Endodermal cell (in vitro differentiated cells): ENCODE data around the gene ZCCHC10. TPM values are rescaled to one million over a fixed set of nuclear protein-coding genes. Genes with fewer than 3 reads are reported as not detected.

Experiments
- DNase-seq: peaks from one replicate; pipeline ENCODE4 v3.0.0-alpha.2; 2017
- H3K27ac ChIP-seq: 2 replicates; pipeline ENCODE4 v1.5.1; 2013; ENCODE audit warnings: mild to moderate bottlenecking, low read depth, low read length, moderate library complexity
- H3K27me3 ChIP-seq: 2 replicates; pipeline ENCODE4 v1.6.1; 2013; ENCODE audit warnings: mild to moderate bottlenecking, low read length, moderate library complexity; ENCODE audit not compliant: insufficient read depth, control insufficient read depth, poor library complexity, severe bottlenecking
- H3K36me3 ChIP-seq: 2 replicates; pipeline ENCODE4 v1.7.0; 2013; ENCODE audit warnings: mild to moderate bottlenecking, low read length, moderate library complexity; ENCODE audit not compliant: control insufficient read depth, insufficient read depth
- H3K4me1 ChIP-seq: one replicate; pipeline ENCODE4 v1.7.0; 2013; ENCODE audit warnings: low read length; ENCODE audit not compliant: control insufficient read depth, insufficient read depth
- H3K4me3 ChIP-seq: 2 replicates; pipeline ENCODE4 v1.5.1; 2013; ENCODE audit warnings: mild to moderate bottlenecking, low read length, moderate library complexity
- H3K9ac ChIP-seq: 2 replicates; pipeline ENCODE4 v1.6.1; 2013; ENCODE audit warnings: mild to moderate bottlenecking, low read length, moderate library complexity; ENCODE audit not compliant: poor library complexity, severe bottlenecking; ENCODE audit errors: extremely low read depth
- H3K9me3 ChIP-seq: 2 replicates; pipeline ENCODE4 v1.6.1; 2013; ENCODE audit warnings: mild to moderate bottlenecking, low read length, moderate library complexity; ENCODE audit not compliant: control insufficient read depth
- H3K27ac Mint-ChIP-seq: 2 replicates; pipeline ENCODE4 v1.8.0; 2020; ENCODE audit warnings: mixed read lengths
- H3K27me3 Mint-ChIP-seq: 2 replicates; pipeline ENCODE4 v1.8.0; 2021; ENCODE audit warnings: mild to moderate bottlenecking, mixed read lengths; ENCODE audit not compliant: insufficient read depth
- H3K36me3 Mint-ChIP-seq: 2 replicates; pipeline ENCODE4 v1.8.0; 2020; ENCODE audit warnings: low read depth, mixed read lengths
- H3K4me1 Mint-ChIP-seq: 2 replicates; pipeline ENCODE4 v1.8.0; 2020; ENCODE audit warnings: mixed read lengths
- H3K4me3 Mint-ChIP-seq: 2 replicates; pipeline ENCODE4 v1.8.0; 2020; ENCODE audit warnings: mild to moderate bottlenecking, moderate library complexity, mixed read lengths
- H3K9me3 Mint-ChIP-seq: 2 replicates; pipeline ENCODE4 v1.8.0; 2020; ENCODE audit warnings: mild to moderate bottlenecking, mixed read lengths
- WGBS, 2 experiments: methylation state at CpG; one replicate each; pipeline versions ENCODE4 v1.1.5 to v1.1.7; 2013; ENCODE audit warnings: missing lambda C conversion rate in 2 of 2, mixed read lengths in 1 of 2; ENCODE audit not compliant: insufficient coverage in 1 of 2, insufficient read length in 1 of 2; 5-methylcytosine and 5-hydroxymethylcytosine counted together
- total RNA-seq, 2 donors: library from RNA; stranded (reverse); fragmentation: NEBNext Ultra II Directional in 1 of 2; extraction: Animal tissue kit (Norgen Biotek cat#: 25700) in 1 of 2; gene quantifications; 2 replicates in 1 of 2; 3 replicates in 1 of 2; pipeline ENCODE4 v1.2.1, GENCODE V29; 2021
- TF ChIP-seq, protein P1 (sequence below): fragments of 200-600 bp; sonication (generic); conservative IDR thresholded peaks from 2 replicates; pipeline ENCODE4 v1.5.0; 2021; ENCODE audit warnings: antibody characterized with exemption, mild to moderate bottlenecking

The ZCCHC10 gene
- total RNA-seq, 2 donors from 2014 or later: 35.1 to 36.6 TPM

DNA sequence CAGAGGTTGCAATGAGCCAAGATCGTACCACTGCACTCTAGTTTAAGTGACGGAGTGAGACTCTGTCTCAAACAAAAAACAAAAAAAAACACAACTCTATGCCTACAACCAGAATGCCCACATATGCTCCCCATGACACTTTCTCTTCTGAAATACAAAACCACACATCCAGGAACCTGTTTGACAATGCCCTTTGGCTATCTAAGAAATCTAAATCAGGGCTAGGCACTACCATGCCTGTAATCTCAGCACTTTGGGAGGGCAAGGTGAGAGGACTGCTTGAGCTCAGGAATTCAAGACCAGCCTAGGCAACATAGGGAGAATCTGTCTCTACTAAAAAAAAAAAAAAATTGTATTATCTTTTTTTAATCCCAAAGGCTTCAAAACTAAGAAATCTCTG lies 73.5 kb downstream of the ZCCHC10 start:
- peaks cover 3% of the 10 kb centered on the region for H3K4me1 ChIP-seq
- Mint-ChIP-seq H3K36me3 (peaks cover 38% of the 10 kb centered on the region), H3K27me3 (no peaks in the 10 kb centered on the region), H3K27ac (no peak overlapping the region), H3K9me3 (peaks cover 7% of the 10 kb centered on the region), H3K4me3 (no peak overlapping the region), H3K4me1 (peaks cover 3% of the 10 kb centered on the region)
- no peak for DNase-seq
- H3K27ac ChIP-seq: no peak overlapping the region
- no peak overlapping the region for H3K9ac ChIP-seq
- H3K4me3 ChIP-seq: no peak overlapping the region
- peaks cover 47% of the 10 kb centered on the region for H3K36me3 ChIP-seq
- 95 to 100% methylated on average over 2 of the region's 2 CpGs for WGBS, 2 experiments
- H3K27me3 ChIP-seq: no peaks in the 10 kb centered on the region
- peaks cover 5% of the 10 kb centered on the region for H3K9me3 ChIP-seq
- TF ChIP-seq, protein P1, sequence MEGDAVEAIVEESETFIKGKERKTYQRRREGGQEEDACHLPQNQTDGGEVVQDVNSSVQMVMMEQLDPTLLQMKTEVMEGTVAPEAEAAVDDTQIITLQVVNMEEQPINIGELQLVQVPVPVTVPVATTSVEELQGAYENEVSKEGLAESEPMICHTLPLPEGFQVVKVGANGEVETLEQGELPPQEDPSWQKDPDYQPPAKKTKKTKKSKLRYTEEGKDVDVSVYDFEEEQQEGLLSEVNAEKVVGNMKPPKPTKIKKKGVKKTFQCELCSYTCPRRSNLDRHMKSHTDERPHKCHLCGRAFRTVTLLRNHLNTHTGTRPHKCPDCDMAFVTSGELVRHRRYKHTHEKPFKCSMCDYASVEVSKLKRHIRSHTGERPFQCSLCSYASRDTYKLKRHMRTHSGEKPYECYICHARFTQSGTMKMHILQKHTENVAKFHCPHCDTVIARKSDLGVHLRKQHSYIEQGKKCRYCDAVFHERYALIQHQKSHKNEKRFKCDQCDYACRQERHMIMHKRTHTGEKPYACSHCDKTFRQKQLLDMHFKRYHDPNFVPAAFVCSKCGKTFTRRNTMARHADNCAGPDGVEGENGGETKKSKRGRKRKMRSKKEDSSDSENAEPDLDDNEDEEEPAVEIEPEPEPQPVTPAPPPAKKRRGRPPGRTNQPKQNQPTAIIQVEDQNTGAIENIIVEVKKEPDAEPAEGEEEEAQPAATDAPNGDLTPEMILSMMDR: no peak

DNA sequence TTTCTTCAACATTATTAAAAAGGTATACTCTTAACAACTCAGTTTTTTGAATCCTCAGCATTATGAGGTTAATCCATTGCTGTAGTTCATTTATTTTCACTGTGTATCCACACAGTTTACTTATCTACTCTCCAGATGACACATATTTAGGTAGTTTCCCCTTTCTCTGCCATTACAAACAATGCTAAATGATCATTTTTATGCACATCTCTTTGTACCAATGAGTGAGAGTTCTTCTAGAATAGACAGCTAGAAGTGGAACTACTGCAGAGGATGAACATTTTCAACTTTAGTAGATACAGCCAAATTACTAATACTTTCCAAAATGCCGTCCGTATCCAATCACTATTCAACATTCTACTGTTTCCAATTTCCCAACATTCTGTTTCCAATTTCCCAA lies 74.5 kb downstream of the ZCCHC10 start:
- H3K27ac ChIP-seq: no peak overlapping the region
- Mint-ChIP-seq H3K4me1 (peaks cover 3% of the 10 kb centered on the region), H3K27me3 (no peaks in the 10 kb centered on the region), H3K27ac (no peak overlapping the region), H3K4me3 (no peak overlapping the region), H3K36me3 (peaks cover 44% of the 10 kb centered on the region), H3K9me3 (peaks cover 7% of the 10 kb centered on the region)
- TF ChIP-seq, protein P1: no peak
- WGBS, 2 experiments: 96 to 100% methylated on average over 2 of the region's 2 CpGs
- H3K4me1 ChIP-seq: peaks cover 3% of the 10 kb centered on the region
- peaks cover 5% of the 10 kb centered on the region for H3K9me3 ChIP-seq
- H3K9ac ChIP-seq: no peak overlapping the region
- no peak for DNase-seq
- H3K36me3 ChIP-seq: peaks cover 45% of the 10 kb centered on the region
- H3K4me3 ChIP-seq: no peak overlapping the region
- H3K27me3 ChIP-seq: no peaks in the 10 kb centered on the region

DNA sequence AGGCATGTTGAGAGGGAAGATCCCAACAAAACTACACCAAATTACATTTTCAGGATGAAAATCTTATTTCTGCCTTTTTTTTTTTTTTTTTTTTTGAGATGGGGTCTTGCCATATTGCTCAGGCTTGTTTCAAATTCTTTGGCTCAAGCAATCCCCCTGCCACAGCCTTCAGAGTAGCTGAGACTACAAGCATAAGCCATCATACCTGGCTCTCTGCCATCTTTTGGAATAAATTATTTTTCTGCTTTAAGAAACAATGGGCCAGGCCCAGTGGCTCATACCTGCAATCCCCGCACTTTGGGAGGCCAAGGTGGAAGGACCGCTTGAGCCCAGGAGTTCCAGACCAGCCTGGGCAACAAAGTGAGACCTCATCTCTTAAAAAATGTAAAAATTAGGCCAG lies 77.2 kb downstream of the ZCCHC10 start:
- no peaks in the 10 kb centered on the region for H3K9me3 ChIP-seq
- Mint-ChIP-seq H3K4me3 (no peak overlapping the region), H3K27me3 (no peaks in the 10 kb centered on the region), H3K27ac (peak overlapping the region; percentile 70), H3K4me1 (peaks cover 3% of the 10 kb centered on the region), H3K9me3 (no peaks in the 10 kb centered on the region), H3K36me3 (peaks cover 43% of the 10 kb centered on the region)
- peaks cover 3% of the 10 kb centered on the region for H3K4me1 ChIP-seq
- TF ChIP-seq, protein P1: no peak
- 82 to 94% methylated on average over 2 of the region's 2 CpGs for WGBS, 2 experiments
- H3K27me3 ChIP-seq: no peaks in the 10 kb centered on the region
- no peak overlapping the region for H3K9ac ChIP-seq
- H3K4me3 ChIP-seq: no peak overlapping the region
- DNase-seq: no peak
- peaks cover 30% of the 10 kb centered on the region for H3K36me3 ChIP-seq
- no peak overlapping the region for H3K27ac ChIP-seq
